Measurements from ENCODE around the gene KRTAP1-5. TPM values are rescaled to one million over a fixed set of nuclear protein-coding genes. Genes with fewer than 3 reads are reported as not detected.
"Not testable (repeated sequence)": the region's sequence is repeated elsewhere in the genome, so short reads cannot be mapped to it uniquely, and the experiment has no call there.

The KRTAP1-5 gene
- total RNA-seq, 5 donors from 2014 or later (not counting 1 experiment from before 2014, with no cell fraction given): not detected

GRCh38 chr17:41001795-41002194, 25.2 kb downstream of the KRTAP1-5 start:
- H3K36me3 ChIP-seq (ENCODE audit: control insufficient read depth in 2 of 2, extremely low read depth in 1 of 2, insufficient read depth in 1 of 2, low read length in 1 of 2): no peaks in the 10 kb centered on the region
- no peaks in the 10 kb centered on the region for H3K9me3 ChIP-seq
- DNase-seq: no peak
- no peak overlapping the region for H3K4me3 Mint-ChIP-seq
- H3K4me1 Mint-ChIP-seq: no peaks in the 10 kb centered on the region
- no peaks in the 10 kb centered on the region for H3K9me3 Mint-ChIP-seq
- no peak overlapping the region for H3K4me3 ChIP-seq (ENCODE audit: control insufficient read depth in 1 of 2, extremely low read depth in 1 of 2, low read length in 1 of 2)
- H3K4me1 ChIP-seq (ENCODE audit: control insufficient read depth in 1 of 2, extremely low read depth in 1 of 2, insufficient read depth in 2 of 2, low read length in 2 of 2): no peaks in the 10 kb centered on the region
- ChIA-PET CTCF (no interaction called here), POLR2A (no interaction called here)
- peaks cover 37 to 38% of the 10 kb centered on the region in 2 donors for H3K27me3 Mint-ChIP-seq
- WGBS (ENCODE audit: insufficient coverage): no CpG with 5 or more reads among the region's 4 CpGs
- H3K27me3 ChIP-seq (replicated peaks in 1 of 2; ENCODE audit: control insufficient read depth in 2 of 2, extremely low read depth in 1 of 2, insufficient read depth in 2 of 2, low read length in 1 of 2): peaks cover 4 to 17% of the 10 kb centered on the region in 2 experiments
- no peaks in the 10 kb centered on the region for H3K36me3 Mint-ChIP-seq
- H3K27ac Mint-ChIP-seq: no peak overlapping the region
- no peak overlapping the region for H3K27ac ChIP-seq (ENCODE audit: low read length)
- ATAC-seq (replicated peaks in 1 of 4): no peak

- CTCF ChIA-PET; H3K9me3 ChIP-seq; H3K27ac Mint-ChIP-seq; H3K4me1 Mint-ChIP-seq; DNase-seq; H3K4me3 Mint-ChIP-seq; H3K27ac ChIP-seq (ENCODE audit: low read length); H3K4me3 ChIP-seq (ENCODE audit: control insufficient read depth in 1 of 2, extremely low read depth in 1 of 2, low read length in 1 of 2); H3K4me1 ChIP-seq (ENCODE audit: control insufficient read depth in 1 of 2, extremely low read depth in 1 of 2, insufficient read depth in 2 of 2, low read length in 2 of 2); ATAC-seq (replicated peaks in 1 of 4); H3K9me3 Mint-ChIP-seq; H3K36me3 Mint-ChIP-seq; H3K36me3 ChIP-seq (ENCODE audit: control insufficient read depth in 2 of 2, extremely low read depth in 1 of 2, insufficient read depth in 1 of 2, low read length in 1 of 2); POLR2A ChIA-PET: not testable (repeated sequence)
- whole genome bisulfite sequencing (ENCODE audit: insufficient coverage): 85% methylated on average over 2 of the region's 6 CpGs
- peaks cover 4 to 16% of the 10 kb centered on the region in 2 experiments for H3K27me3 ChIP-seq (replicated peaks in 1 of 2; ENCODE audit: control insufficient read depth in 2 of 2, extremely low read depth in 1 of 2, insufficient read depth in 2 of 2, low read length in 1 of 2)
- H3K27me3 Mint-ChIP-seq: peaks cover 44 to 48% of the 10 kb centered on the region in 2 donors
These were observed 27.4 kb downstream of the KRTAP1-5 start, which contains the start of gene KRTAP3-2 for GRCh38 chr17:40999563-40999962. Gene KRTAP3-2, minus strand, starts transcription at chr17:40999906. Its CDS starts 53 bp downstream, at chr17:40999853.

- H3K36me3 Mint-ChIP-seq: no peaks in the 10 kb centered on the region
- H3K4me3 Mint-ChIP-seq: no peak overlapping the region
- peaks cover 53 to 57% of the 10 kb centered on the region in 2 donors for H3K27me3 Mint-ChIP-seq
- no peak overlapping the region for H3K27ac Mint-ChIP-seq
- no peak overlapping the region for H3K4me3 ChIP-seq (ENCODE audit: control insufficient read depth in 1 of 2, extremely low read depth in 1 of 2, low read length in 1 of 2)
- no peaks in the 10 kb centered on the region for H3K4me1 ChIP-seq (ENCODE audit: control insufficient read depth in 1 of 2, extremely low read depth in 1 of 2, insufficient read depth in 2 of 2, low read length in 2 of 2)
- no peaks in the 10 kb centered on the region for H3K9me3 Mint-ChIP-seq
- H3K27ac ChIP-seq (ENCODE audit: low read length): no peak overlapping the region
- no peaks in the 10 kb centered on the region for H3K4me1 Mint-ChIP-seq
- peaks cover 6 to 12% of the 10 kb centered on the region in 2 experiments for H3K27me3 ChIP-seq (replicated peaks in 1 of 2; ENCODE audit: control insufficient read depth in 2 of 2, extremely low read depth in 1 of 2, insufficient read depth in 2 of 2, low read length in 1 of 2)
- DNase-seq (no peak), ATAC-seq (replicated peaks in 1 of 4) (no peak)
- no peaks in the 10 kb centered on the region for H3K9me3 ChIP-seq
- CTCF ChIA-PET: no interaction called here
- POLR2A ChIA-PET: interaction anchor here in 1 of 2 donors (0.5 kb wide), 1 partner anchor 357 kb away, joined by 3 read pairs; no protein-coding TSS in a partner anchor
- H3K36me3 ChIP-seq (ENCODE audit: control insufficient read depth in 2 of 2, extremely low read depth in 1 of 2, insufficient read depth in 1 of 2, low read length in 1 of 2): no peaks in the 10 kb centered on the region
- WGBS (ENCODE audit: insufficient coverage): 45% methylated on average over 1 of the region's 2 CpGs
These were observed 29.6 kb downstream of the KRTAP1-5 start for GRCh38 chr17:40997361-40997760.

GRCh38 chr17:40996829-40997228, 30.2 kb downstream of the KRTAP1-5 start:
- Mint-ChIP-seq H3K27ac (no peak overlapping the region), H3K4me1 (no peaks in the 10 kb centered on the region), H3K36me3 (no peaks in the 10 kb centered on the region), H3K27me3 (peaks cover 55 to 56% of the 10 kb centered on the region in 2 donors), H3K9me3 (no peaks in the 10 kb centered on the region), H3K4me3 (no peak overlapping the region)
- no peak for DNase-seq
- Histone ChIP-seq H3K4me3 (ENCODE audit: control insufficient read depth in 1 of 2, extremely low read depth in 1 of 2, low read length in 1 of 2) (no peak overlapping the region), H3K4me1 (ENCODE audit: control insufficient read depth in 1 of 2, extremely low read depth in 1 of 2, insufficient read depth in 2 of 2, low read length in 2 of 2) (no peaks in the 10 kb centered on the region), H3K36me3 (ENCODE audit: control insufficient read depth in 2 of 2, extremely low read depth in 1 of 2, insufficient read depth in 1 of 2, low read length in 1 of 2) (no peaks in the 10 kb centered on the region), H3K27ac (ENCODE audit: low read length) (no peak overlapping the region), H3K27me3 (replicated peaks in 1 of 2; ENCODE audit: control insufficient read depth in 2 of 2, extremely low read depth in 1 of 2, insufficient read depth in 2 of 2, low read length in 1 of 2) (peaks cover 6 to 8% of the 10 kb centered on the region in 2 experiments), H3K9me3 (no peaks in the 10 kb centered on the region)
- ChIA-PET CTCF (no interaction called here), POLR2A (no interaction called here)
- no peak for ATAC-seq (replicated peaks in 1 of 4)
- 14% methylated on average over 1 of the region's 4 CpGs for WGBS (ENCODE audit: insufficient coverage)

- Histone ChIP-seq H3K36me3 (ENCODE audit: control insufficient read depth in 2 of 2, extremely low read depth in 1 of 2, insufficient read depth in 1 of 2, low read length in 1 of 2) (no peaks in the 10 kb centered on the region), H3K4me1 (ENCODE audit: control insufficient read depth in 1 of 2, extremely low read depth in 1 of 2, insufficient read depth in 2 of 2, low read length in 2 of 2) (no peaks in the 10 kb centered on the region), H3K27ac (ENCODE audit: low read length) (no peak overlapping the region), H3K9me3 (peaks cover 2% of the 10 kb centered on the region), H3K27me3 (replicated peaks in 1 of 2; ENCODE audit: control insufficient read depth in 2 of 2, extremely low read depth in 1 of 2, insufficient read depth in 2 of 2, low read length in 1 of 2) (peaks cover 5 to 6% of the 10 kb centered on the region in 2 experiments), H3K4me3 (ENCODE audit: control insufficient read depth in 1 of 2, extremely low read depth in 1 of 2, low read length in 1 of 2) (no peak overlapping the region)
- Mint-ChIP-seq H3K4me1 (no peaks in the 10 kb centered on the region), H3K36me3 (no peaks in the 10 kb centered on the region), H3K27ac (no peak overlapping the region), H3K9me3 (no peaks in the 10 kb centered on the region), H3K4me3 (no peak overlapping the region), H3K27me3 (peaks cover 55 to 56% of the 10 kb centered on the region in 2 donors)
- no peak for ATAC-seq (replicated peaks in 1 of 4)
- CTCF ChIA-PET: interaction anchor here in 1 of 2 donors (0.6 kb wide), 1 partner anchor 541 kb away, joined by 4 read pairs; no protein-coding TSS in a partner anchor
- POLR2A ChIA-PET: no interaction called here
- no peak for DNase-seq
- no CpG with 5 or more reads among the region's 1 CpG for WGBS (ENCODE audit: insufficient coverage)
These were observed 31.9 kb downstream of the KRTAP1-5 start for GRCh38 chr17:40995116-40995515.

- peak within 1 kb of the TSS in 1 of 2 donors; percentile 40 for H3K27ac Mint-ChIP-seq
- POLR2A ChIA-PET: no interaction called here
These were observed 33.2 kb downstream of the KRTAP1-5 start, which contains the start of gene KRTAP3-3 for GRCh38 chr17:40993839-40994238. Gene KRTAP3-3, minus strand, starts transcription at chr17:40994164. Its CDS starts 67 bp downstream, at chr17:40994097.

More at GRCh38 chr17:40993839-40994238, 33.2 kb downstream of the KRTAP1-5 start, which contains the start of gene KRTAP3-3:
- H3K36me3 Mint-ChIP-seq: no peaks in the 10 kb centered on the region
- H3K4me1 Mint-ChIP-seq: no peaks in the 10 kb centered on the region
- DNase-seq (no peak), ATAC-seq (replicated peaks in 1 of 4) (no peak)
- Histone ChIP-seq H3K4me1 (ENCODE audit: control insufficient read depth in 1 of 2, extremely low read depth in 1 of 2, insufficient read depth in 2 of 2, low read length in 2 of 2) (no peaks in the 10 kb centered on the region), H3K36me3 (ENCODE audit: control insufficient read depth in 2 of 2, extremely low read depth in 1 of 2, insufficient read depth in 1 of 2, low read length in 1 of 2) (no peaks in the 10 kb centered on the region), H3K4me3 (ENCODE audit: control insufficient read depth in 1 of 2, extremely low read depth in 1 of 2, low read length in 1 of 2) (no peak within 1 kb of the TSS), H3K27ac (ENCODE audit: low read length) (no peak within 1 kb of the TSS), H3K27me3 (replicated peaks in 1 of 2; ENCODE audit: control insufficient read depth in 2 of 2, extremely low read depth in 1 of 2, insufficient read depth in 2 of 2, low read length in 1 of 2) (peaks cover 0 to 6% of the 10 kb centered on the region in 2 experiments), H3K9me3 (peaks cover 2% of the 10 kb centered on the region)
- 50% methylated on average over 1 of the region's 4 CpGs for WGBS (ENCODE audit: insufficient coverage)
- no peaks in the 10 kb centered on the region for H3K9me3 Mint-ChIP-seq
- H3K4me3 Mint-ChIP-seq: no peak within 1 kb of the TSS
- H3K27me3 Mint-ChIP-seq: peaks cover 48 to 53% of the 10 kb centered on the region in 2 donors
- CTCF ChIA-PET: no interaction called here

Data from T-cell (primary cell).